DOHH2 (cell line): ENCODE results near the gene TTC8.

ENCODE experiments used
- EZH2phosphoT487 ChIP-seq: fragments of 200-600 bp; sonication (generic); IDR thresholded peaks from 2 replicates; pipeline ENCODE4 v1.6.1; 2017; ENCODE audit warnings: borderline replicate concordance, mild to moderate bottlenecking, antibody characterized with exemption, low read length, moderate library complexity, mixed read lengths
- TF ChIP-seq, protein P1 (sequence below): fragments of 200-600 bp; sonication (generic); IDR thresholded peaks from one replicate; pipeline ENCODE4 v1.5.1; 2014; ENCODE audit warnings: antibody characterized with exemption, mild to moderate bottlenecking, low read depth, low read length; ENCODE audit not compliant: poor library complexity, severe bottlenecking

DNA sequence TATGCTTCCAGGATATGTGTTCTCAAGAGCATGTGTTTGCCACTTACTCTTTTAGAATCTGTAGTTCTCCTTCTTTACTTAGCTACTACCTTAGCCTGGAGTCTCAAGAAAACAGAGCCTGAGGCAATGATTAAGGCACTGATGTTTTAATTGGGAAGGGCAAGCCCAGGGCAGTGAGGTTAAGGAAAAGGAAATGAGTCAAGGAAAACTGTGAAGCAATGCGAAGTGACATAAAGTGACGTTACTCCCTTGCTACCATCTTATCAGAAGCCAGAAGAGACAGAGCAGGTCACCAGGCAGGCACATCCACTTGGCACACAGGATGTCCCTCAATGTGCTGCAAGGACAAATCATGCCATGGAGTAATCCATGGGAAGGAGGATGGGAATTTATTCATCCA is 20.4 kb upstream of the TTC8 start:
- TF ChIP-seq, protein P1, sequence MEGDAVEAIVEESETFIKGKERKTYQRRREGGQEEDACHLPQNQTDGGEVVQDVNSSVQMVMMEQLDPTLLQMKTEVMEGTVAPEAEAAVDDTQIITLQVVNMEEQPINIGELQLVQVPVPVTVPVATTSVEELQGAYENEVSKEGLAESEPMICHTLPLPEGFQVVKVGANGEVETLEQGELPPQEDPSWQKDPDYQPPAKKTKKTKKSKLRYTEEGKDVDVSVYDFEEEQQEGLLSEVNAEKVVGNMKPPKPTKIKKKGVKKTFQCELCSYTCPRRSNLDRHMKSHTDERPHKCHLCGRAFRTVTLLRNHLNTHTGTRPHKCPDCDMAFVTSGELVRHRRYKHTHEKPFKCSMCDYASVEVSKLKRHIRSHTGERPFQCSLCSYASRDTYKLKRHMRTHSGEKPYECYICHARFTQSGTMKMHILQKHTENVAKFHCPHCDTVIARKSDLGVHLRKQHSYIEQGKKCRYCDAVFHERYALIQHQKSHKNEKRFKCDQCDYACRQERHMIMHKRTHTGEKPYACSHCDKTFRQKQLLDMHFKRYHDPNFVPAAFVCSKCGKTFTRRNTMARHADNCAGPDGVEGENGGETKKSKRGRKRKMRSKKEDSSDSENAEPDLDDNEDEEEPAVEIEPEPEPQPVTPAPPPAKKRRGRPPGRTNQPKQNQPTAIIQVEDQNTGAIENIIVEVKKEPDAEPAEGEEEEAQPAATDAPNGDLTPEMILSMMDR = no peak
- no peak for TF ChIP-seq EZH2phosphoT487
